Measurements from ENCODE around the gene NUMB. TPM values are rescaled to one million over a fixed set of nuclear protein-coding genes. Genes with fewer than 3 reads are reported as not detected.

NUMB gene
- total and polyA plus RNA-seq, 2 of the 4 experiments (the other 2 are of a cell fraction) = 45.9 to 114 TPM

DNA sequence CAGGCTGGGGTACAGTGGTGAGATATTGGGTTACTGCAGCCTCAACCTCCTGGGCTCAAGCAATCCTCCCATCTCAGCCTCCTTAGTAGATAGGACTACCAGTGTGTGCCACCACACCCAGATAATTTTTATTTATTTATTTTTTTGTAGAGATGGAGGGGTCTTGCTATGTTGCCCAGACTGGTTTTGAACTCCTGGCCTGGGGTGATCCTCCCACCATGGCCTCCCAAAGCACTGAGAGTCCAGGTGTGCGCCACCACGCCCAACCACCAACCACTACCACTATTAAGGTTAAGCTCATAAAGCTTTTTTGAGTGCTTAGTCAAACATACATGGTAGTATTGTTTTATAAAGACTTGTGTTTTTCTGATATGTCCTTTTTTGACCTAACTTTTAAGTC is 36.2 kb upstream of the NUMB start:
- H3K9me1 ChIP-seq (ENCODE audit: insufficient read depth, low read length) = peaks cover 16% of the 10 kb centered on the region
- H2BK20ac ChIP-seq (ENCODE audit: low read depth, low read length) = no peak overlapping the region
- DNase-seq = no peak
- no peak overlapping the region for H3K27ac ChIP-seq (ENCODE audit: insufficient read depth, low read length)
- no peak overlapping the region for H3K56ac ChIP-seq (ENCODE audit: extremely low read depth, insufficient read depth, low read length)
- no peak overlapping the region for H3K18ac ChIP-seq (ENCODE audit: low read depth, low read length)
- in situ Hi-C loops (cut with MboI; ENCODE audit: low sequenced_read_pairs) = no loop called here
- no peak overlapping the region for H3K4me2 ChIP-seq (ENCODE audit: low read depth, low read length)
- ChIA-PET POLR2A (ENCODE audit: unreplicated experiment) (no interaction called here), CTCF (interaction anchor here (1.5 kb wide), 1 partner anchor 13 kb away, joined by 3 read pairs; no protein-coding TSS in a partner anchor)
- no peak overlapping the region for H2AFZ ChIP-seq (replicated peaks; ENCODE audit: low read length, poor library complexity)
- no CpG with 5 or more reads among the region's 2 CpGs for WGBS, 2 experiments (ENCODE audit: extremely low coverage in 2 of 2, insufficient read length in 1 of 2)
- no peak overlapping the region for H2AK9ac ChIP-seq (replicated peaks; ENCODE audit: low read depth, low read length, poor library complexity)
- dilution Hi-C loops (cut with HindIII; ENCODE audit: low sequenced_read_pairs, unreplicated experiment) = no loop called here
- no peak overlapping the region for H2BK120ac ChIP-seq (ENCODE audit: low read depth, low read length)
- BruUV-seq (replicated peaks) = no TSS peak
- H3K4me3 ChIP-seq (ENCODE audit: insufficient read depth, low read depth, low read length) = no peak overlapping the region
- H2AK5ac ChIP-seq (ENCODE audit: low read depth, low read length) = no peak overlapping the region
- no peak for ATAC-seq (ENCODE audit: low read depth)
- H3K14ac ChIP-seq (replicated peaks; ENCODE audit: low read depth, low read length) = no peak overlapping the region
- intact Hi-C loops (cut with micrococcal nuclease) = loop anchor here (5.0 kb wide), 2 partner anchors 118 to 143 kb away; partner anchors contain the start of gene ACOT6
- peaks cover 11% of the 10 kb centered on the region for H3K4me1 ChIP-seq (ENCODE audit: control insufficient read depth, insufficient read depth, low read length)
- H3K79me1 ChIP-seq (ENCODE audit: low read depth in 1 of 2, low read length in 2 of 2) = peaks cover 28 to 42% of the 10 kb centered on the region in 2 experiments
- peaks cover 3% of the 10 kb centered on the region; the same call in 1 of the 2 replicates for H3K36me3 ChIP-seq (ENCODE audit: control insufficient read depth, insufficient read depth, low read length)
- H3K27me3 ChIP-seq (ENCODE audit: control insufficient read depth, insufficient read depth, low read length) = no peaks in the 10 kb centered on the region
- H4K20me1 ChIP-seq (ENCODE audit: insufficient read depth, low read length) = peaks cover 14% of the 10 kb centered on the region
- H4K5ac ChIP-seq (ENCODE audit: low read depth, low read length) = no peak overlapping the region
- no peak overlapping the region for H3K9ac ChIP-seq (ENCODE audit: low read depth, low read length)
- H3K23ac ChIP-seq (ENCODE audit: low read depth, low read length) = no peak overlapping the region
- no peak overlapping the region for H4K91ac ChIP-seq (ENCODE audit: insufficient read depth, low read depth, low read length)
- no peak for TF ChIP-seq RFX5 (IDR thresholded peaks at IDR 0.05; ENCODE audit: low read depth, low read length)
- no peak for TF ChIP-seq MXI1 (IDR thresholded peaks at IDR 0.05; ENCODE audit: borderline replicate concordance, low read depth, low read length)
- no peak for TF ChIP-seq MAFK (IDR thresholded peaks at IDR 0.05; ENCODE audit: low read depth, low read length)
- TF ChIP-seq RAD21 (IDR thresholded peaks at IDR 0.05; ENCODE audit: low read length) = no peak
- no peak for TF ChIP-seq SMC3 (IDR thresholded peaks at IDR 0.05; ENCODE audit: low read depth, low read length)
- TF ChIP-seq MAZ (IDR thresholded peaks at IDR 0.05; ENCODE audit: borderline replicate concordance, low read depth, low read length) = no peak
- no peak for TF ChIP-seq POLR2A (IDR thresholded peaks at IDR 0.05; ENCODE audit: low read depth, low read length)
- TF ChIP-seq RCOR1 (IDR thresholded peaks at IDR 0.05; ENCODE audit: insufficient replicate concordance, low read length) = no peak
- no peak for TF ChIP-seq NFE2L2 (IDR thresholded peaks at IDR 0.05; ENCODE audit: low read depth, low read length)
- TF ChIP-seq FOS (IDR thresholded peaks at IDR 0.05; ENCODE audit: low read depth, low read length) = no peak
- no peak for TF ChIP-seq USF2 (IDR thresholded peaks at IDR 0.05; ENCODE audit: low read depth, low read length)
- no peak for TF ChIP-seq CTCF (conservative IDR thresholded peaks at IDR 0.05; ENCODE audit: low read depth, low read length)
- no peak for TF ChIP-seq CHD1 (IDR thresholded peaks at IDR 0.05; ENCODE audit: low read depth, low read length)
- TF ChIP-seq BHLHE40 (IDR thresholded peaks at IDR 0.05; ENCODE audit: low read depth, low read length) = no peak
- no peak for TF ChIP-seq CEBPB (IDR thresholded peaks at IDR 0.05; ENCODE audit: low read depth, low read length)
- TF ChIP-seq ELK1 (IDR thresholded peaks at IDR 0.05; ENCODE audit: borderline replicate concordance, low read depth, low read length) = no peak
- H3K9me3 ChIP-seq (ENCODE audit: control insufficient read depth, insufficient read depth, low read length) = no peaks in the 10 kb centered on the region
- no peak overlapping the region for H4K8ac ChIP-seq (ENCODE audit: low read depth in 2 of 2, low read length in 2 of 2)
- H3K4ac ChIP-seq (ENCODE audit: low read depth, low read length) = no peak overlapping the region
- H2BK5ac ChIP-seq (ENCODE audit: low read depth, low read length, poor library complexity, severe bottlenecking) = no peak overlapping the region
- no peak overlapping the region for H2BK15ac ChIP-seq (ENCODE audit: low read depth, low read length)

All from IMR-90 (cell line).